CD14-positive monocyte (primary cell): Measurements from ENCODE around the gene MARCHF5. TPM values are rescaled to one million over a fixed set of nuclear protein-coding genes. Genes with fewer than 3 reads are reported as not detected.

Experiments
- DNase-seq, 3 donors: peaks; one replicate each; pipeline ENCODE4 v3.0.0-alpha.2; 2011 to 2022
- H2AFZ ChIP-seq: 2 replicates; pipeline ENCODE4 v1.6.0; 2012; ENCODE audit warnings: mild to moderate bottlenecking, low read depth, low read length, inconsistent platforms; ENCODE audit not compliant: insufficient read depth, poor library complexity, severe bottlenecking
- H3K27ac ChIP-seq, 2 donors: 1 replicate in 1 of 2; 2 replicates in 1 of 2; pipeline ENCODE4 v1.5.1; 2012 to 2013; ENCODE audit warnings: low read length in 2 of 2, control low read depth in 1 of 2, inconsistent platforms in 1 of 2, low read depth in 1 of 2, mild to moderate bottlenecking in 1 of 2
- H3K27me3 ChIP-seq, 2 donors: one replicate each; pipeline versions ENCODE4 v1.6.0 to v1.6.1; 2011 to 2013; ENCODE audit warnings: low read length in 2 of 2; ENCODE audit not compliant: control insufficient read depth in 2 of 2, insufficient read depth in 2 of 2
- H3K36me3 ChIP-seq, 2 donors: replicated peaks in 1 of 2; 1 replicate in 1 of 2; 2 replicates in 1 of 2; pipeline versions ENCODE4 v1.5.1 to v1.6.1; 2012 to 2013; ENCODE audit warnings: low read length in 2 of 2, control low read depth in 1 of 2, inconsistent platforms in 1 of 2, mild to moderate bottlenecking in 1 of 2; ENCODE audit not compliant: insufficient read depth in 2 of 2, control insufficient read depth in 1 of 2
- H3K4me1 ChIP-seq, 2 donors: 1 replicate in 1 of 2; 2 replicates in 1 of 2; pipeline versions ENCODE4 v1.5.1 to v1.6.1; 2012 to 2013; ENCODE audit warnings: low read length in 2 of 2, control low read depth in 1 of 2, inconsistent platforms in 1 of 2, mild to moderate bottlenecking in 1 of 2, moderate library complexity in 1 of 2; ENCODE audit not compliant: insufficient read depth in 2 of 2, control insufficient read depth in 1 of 2
- H3K4me2 ChIP-seq: replicated peaks from 2 replicates; pipeline ENCODE3; 2012; ENCODE audit warnings: low read length, moderate library complexity, mild to moderate bottlenecking; ENCODE audit not compliant: poor library complexity, severe bottlenecking; ENCODE audit errors: extremely low read depth
- H3K4me3 ChIP-seq, 3 experiments: fragments of 200-600 bp in 1 of 3; sonication (generic) in 1 of 3; replicated peaks in 1 of 3; 1 replicate in 2 of 3; 2 replicates in 1 of 3; pipeline ENCODE4 v1.5.1; 2011 to 2013; ENCODE audit warnings: low read length in 3 of 3, mild to moderate bottlenecking in 3 of 3, control low read depth in 2 of 3, low read depth in 2 of 3, inconsistent platforms in 1 of 3, moderate library complexity in 1 of 3
- H3K79me2 ChIP-seq: 2 replicates; pipeline ENCODE4 v1.6.0; 2012; ENCODE audit warnings: mild to moderate bottlenecking, control low read depth, inconsistent platforms, low read length, moderate library complexity; ENCODE audit not compliant: insufficient read depth
- H3K9ac ChIP-seq: 2 replicates; pipeline ENCODE4 v1.6.0; 2017; ENCODE audit warnings: low read length, mild to moderate bottlenecking; ENCODE audit not compliant: insufficient read depth, poor library complexity, severe bottlenecking
- H3K9me3 ChIP-seq, 2 donors: replicated peaks in 1 of 2; 1 replicate in 1 of 2; 2 replicates in 1 of 2; pipeline versions ENCODE4 v1.5.1 to v1.6.1; 2012 to 2013; ENCODE audit warnings: low read length in 2 of 2, control low read depth in 1 of 2; ENCODE audit not compliant: control insufficient read depth in 1 of 2, insufficient read depth in 1 of 2
- H4K20me1 ChIP-seq: 2 replicates; pipeline ENCODE4 v1.6.0; 2012; ENCODE audit warnings: mild to moderate bottlenecking, low read length, control low read depth, moderate library complexity; ENCODE audit not compliant: insufficient read depth
- H3K27ac Mint-ChIP-seq, 7 donors: one replicate each; pipeline ENCODE4 v1.8.0; 2020; ENCODE audit warnings: mild to moderate bottlenecking in 7 of 7, mixed read lengths in 7 of 7, moderate library complexity in 6 of 7, inconsistent platforms in 2 of 7
- H3K27me3 Mint-ChIP-seq, 3 donors: one replicate each; pipeline ENCODE4 v1.8.0; 2021 to 2022; ENCODE audit warnings: low read depth in 3 of 3, mild to moderate bottlenecking in 3 of 3, mixed read lengths in 3 of 3, moderate library complexity in 3 of 3, inconsistent platforms in 1 of 3
- H3K36me3 Mint-ChIP-seq, 2 donors: one replicate each; pipeline ENCODE4 v1.8.0; 2020; ENCODE audit warnings: mixed read lengths in 2 of 2, inconsistent platforms in 1 of 2, mild to moderate bottlenecking in 1 of 2
- H3K4me1 Mint-ChIP-seq: one replicate; pipeline ENCODE4 v1.8.0; 2020; ENCODE audit warnings: mild to moderate bottlenecking, mixed read lengths
- H3K4me3 Mint-ChIP-seq, 2 donors: one replicate each; pipeline ENCODE4 v1.8.0; 2020; ENCODE audit warnings: mild to moderate bottlenecking in 2 of 2, mixed read lengths in 2 of 2, moderate library complexity in 1 of 2
- H3K9me3 Mint-ChIP-seq, 7 donors: one replicate each; pipeline ENCODE4 v1.8.0; 2020 to 2022; ENCODE audit warnings: mixed read lengths in 7 of 7, mild to moderate bottlenecking in 6 of 7, moderate library complexity in 6 of 7, inconsistent platforms in 2 of 7
- CTCF ChIP-seq: fragments of 200-600 bp; IDR thresholded peaks from one replicate; pipeline ENCODE4 v1.8.0; 2022; ENCODE audit warnings: antibody characterized with exemption, mild to moderate bottlenecking
- WGBS: methylation state at CpG from one replicate; pipeline ENCODE4 v1.1.5; 2013; ENCODE audit warnings: missing lambda C conversion rate; ENCODE audit not compliant: insufficient coverage; 5-methylcytosine and 5-hydroxymethylcytosine counted together
- intact Hi-C, 2 donors: fragments of 100-400 bp; cut with micrococcal nuclease; formaldehyde crosslinking; loops; one replicate each; pipeline versions ENCODE4 v1.15.0 to v1.15.1; 2023
- polyA plus RNA-seq, 3 donors: library from polyadenylated mRNA; depleted of rRNA in 1 of 3; unstranded in 2 of 3; stranded (reverse) in 1 of 3; fragments of 300-500 nt in 2 of 3; fragments of >200 nt in 1 of 3; fragmentation: Illumina TruSeq in 2 of 3; gene quantifications; 1 replicate in 2 of 3; 2 replicates in 1 of 3; pipeline ENCODE4 v1.2.3, GENCODE V29; 2012 to 2021

MARCHF5 gene
- polyA plus RNA-seq, 3 donors, result 15.8 to 30.6 (median 29.6) TPM

GRCh38 chr10:92291921-92292845, 1.2 kb downstream of the MARCHF5 start:
- DNase-seq, result peak in 2 of 3 donors; percentile 40 to 44
- H3K27ac ChIP-seq, result peak overlapping the region in 1 of 2 donors; percentile 89
- Mint-ChIP-seq H3K4me1 (peaks cover 24% of the 10 kb centered on the region), H3K9me3 (no peaks in the 10 kb centered on the region), H3K36me3 (peaks cover 10 to 16% of the 10 kb centered on the region in 2 donors), H3K4me3 (peak overlapping the region; percentile 93 to 96), H3K27me3 (peaks cover 2 to 5% (median 3%) of the 10 kb centered on the region in 3 donors), H3K27ac (peak overlapping the region; percentile 50 to 89 (median 84))
- peak; percentile 63 for TF ChIP-seq CTCF
- intact Hi-C loops, result loop anchor here (1.0 to 5.0 kb wide), 4 partner anchors 51 to 205 kb away; no protein-coding TSS in a partner anchor
- H3K36me3 ChIP-seq, result peaks cover 7 to 20% of the 10 kb centered on the region in 2 donors
- under 1% methylated on average over 11 of the region's 17 CpGs for WGBS
- H3K4me1 ChIP-seq, result peaks cover 10 to 27% of the 10 kb centered on the region in 2 donors
- no peaks in the 10 kb centered on the region for H3K9me3 ChIP-seq
- peak overlapping the region; percentile 94 for H3K9ac ChIP-seq
- peak overlapping the region; percentile 88 for H3K4me2 ChIP-seq
- H2AFZ ChIP-seq, result peak overlapping the region; percentile 94
- H3K4me3 ChIP-seq, result peak overlapping the region; percentile 68 to 93 (median 89)
- peaks cover 78% of the 10 kb centered on the region for H3K79me2 ChIP-seq
- H3K27me3 ChIP-seq, result no peaks in the 10 kb centered on the region
- peaks cover 45% of the 10 kb centered on the region for H4K20me1 ChIP-seq

GRCh38 chr10:92298487-92298886, 7.5 kb downstream of the MARCHF5 start:
- Histone ChIP-seq H3K4me2 (no peak overlapping the region), H3K27me3 (no peaks in the 10 kb centered on the region), H3K9ac (no peak overlapping the region), H3K4me3 (no peak overlapping the region), H3K9me3 (no peaks in the 10 kb centered on the region), H3K4me1 (no peaks in the 10 kb centered on the region), H3K79me2 (peaks cover 95% of the 10 kb centered on the region), H3K36me3 (peaks cover 13 to 52% of the 10 kb centered on the region in 2 donors), H3K27ac (no peak overlapping the region), H2AFZ (no peak overlapping the region), H4K20me1 (peaks cover 93% of the 10 kb centered on the region)
- Mint-ChIP-seq H3K9me3 (no peaks in the 10 kb centered on the region), H3K27me3 (no peaks in the 10 kb centered on the region), H3K27ac (peak overlapping the region in 2 of 7 donors; percentile 3 to 28), H3K36me3 (peaks cover 22 to 42% of the 10 kb centered on the region in 2 donors), H3K4me3 (no peak overlapping the region), H3K4me1 (peaks cover 13% of the 10 kb centered on the region)
- intact Hi-C loops, result no loop called here
- no CpG with 5 or more reads among the region's 6 CpGs for WGBS
- no peak for DNase-seq
- no peak for TF ChIP-seq CTCF
